ENCODE results near the gene DOHH.

DOHH gene

DNA sequence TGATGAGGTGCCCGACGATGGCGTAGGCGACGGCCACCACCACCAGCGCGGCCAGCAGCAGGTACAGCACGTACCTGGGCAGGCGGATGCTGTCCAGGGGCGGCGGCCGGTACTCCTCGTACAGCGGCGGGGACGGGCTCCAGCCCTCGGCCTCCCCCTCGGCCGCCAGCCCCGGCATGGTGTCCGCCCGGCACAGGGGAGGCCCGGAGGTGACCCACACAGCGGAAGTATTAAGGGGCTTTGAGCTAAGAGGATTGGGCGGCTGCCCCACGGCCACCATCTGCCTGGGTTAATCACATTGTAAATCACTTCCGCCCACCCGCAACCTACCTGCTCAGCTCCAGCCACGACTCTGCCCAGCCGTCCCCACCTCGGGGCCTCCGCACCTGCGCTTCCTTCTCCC, 17.2 kb downstream of the DOHH start, which contains the start of gene SMIM44:
Gene SMIM44, minus strand, starts transcription at position 216 of the 403 bp plus-strand sequence. Its CDS starts 38 bp downstream, at position 178.
- TF ChIP-seq ZBTB7A (IDR thresholded peaks at IDR 0.05; ENCODE audit: low read depth), result 0 out of 2 replicates have a peak, but pooled peaks have one; percentile 22
- TF ChIP-seq, protein P1, sequence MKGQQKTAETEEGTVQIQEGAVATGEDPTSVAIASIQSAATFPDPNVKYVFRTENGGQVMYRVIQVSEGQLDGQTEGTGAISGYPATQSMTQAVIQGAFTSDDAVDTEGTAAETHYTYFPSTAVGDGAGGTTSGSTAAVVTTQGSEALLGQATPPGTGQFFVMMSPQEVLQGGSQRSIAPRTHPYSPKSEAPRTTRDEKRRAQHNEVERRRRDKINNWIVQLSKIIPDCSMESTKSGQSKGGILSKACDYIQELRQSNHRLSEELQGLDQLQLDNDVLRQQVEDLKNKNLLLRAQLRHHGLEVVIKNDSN (IDR thresholded peaks at IDR 0.05), result no peak

DNA sequence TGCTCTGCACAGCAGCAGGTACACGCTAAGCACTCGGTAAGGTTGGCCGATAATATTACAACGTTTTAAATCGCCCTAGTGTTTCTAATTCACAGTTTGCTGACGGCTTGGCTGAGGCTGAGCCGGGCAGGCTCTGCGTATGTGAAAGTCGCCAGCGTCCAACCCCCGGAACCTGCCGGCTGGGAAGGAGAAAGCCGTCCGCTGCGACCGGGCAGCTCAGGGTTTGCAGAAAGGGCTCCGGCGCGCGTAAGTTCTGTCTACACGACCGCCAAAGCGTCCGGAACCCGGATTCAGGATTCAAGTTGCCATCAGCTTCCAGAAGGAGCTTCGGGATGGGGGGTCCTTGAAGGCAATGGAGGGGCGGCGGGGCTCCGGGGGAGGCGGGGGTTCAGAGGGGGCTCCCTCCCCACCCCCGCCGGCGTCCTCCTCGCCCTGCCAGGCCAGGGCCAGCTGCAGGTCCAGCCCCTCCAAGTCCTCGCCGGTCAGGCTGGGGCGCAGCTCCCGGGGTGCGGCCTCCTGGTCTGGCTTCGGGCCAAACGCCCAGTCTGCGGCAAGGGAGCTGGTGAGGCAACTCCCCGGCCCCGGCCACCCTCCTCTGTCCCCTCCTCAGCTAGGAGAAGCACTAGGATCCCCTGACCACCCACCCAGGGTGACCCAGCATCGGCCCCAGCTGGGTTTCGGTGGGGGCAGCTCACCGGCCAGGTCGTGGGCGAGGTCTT, 17.8 kb downstream of the DOHH start:
- no peak for TF ChIP-seq EP300 (IDR thresholded peaks at IDR 0.05; ENCODE audit: borderline replicate concordance)
- TF ChIP-seq NFIC (IDR thresholded peaks at IDR 0.05), result peak; percentile 70
- TF ChIP-seq ZBTB7A (IDR thresholded peaks at IDR 0.05; ENCODE audit: low read depth), result 0 out of 2 replicates have a peak, but pooled peaks have one; percentile 52
- no peak for TF ChIP-seq YY1 (IDR thresholded peaks at IDR 0.05; ENCODE audit: low read depth)
- TF ChIP-seq EGR1 (IDR thresholded peaks at IDR 0.05), result no peak
- no peak for TF ChIP-seq CREB1 (IDR thresholded peaks at IDR 0.05; ENCODE audit: low read depth)

DNA sequence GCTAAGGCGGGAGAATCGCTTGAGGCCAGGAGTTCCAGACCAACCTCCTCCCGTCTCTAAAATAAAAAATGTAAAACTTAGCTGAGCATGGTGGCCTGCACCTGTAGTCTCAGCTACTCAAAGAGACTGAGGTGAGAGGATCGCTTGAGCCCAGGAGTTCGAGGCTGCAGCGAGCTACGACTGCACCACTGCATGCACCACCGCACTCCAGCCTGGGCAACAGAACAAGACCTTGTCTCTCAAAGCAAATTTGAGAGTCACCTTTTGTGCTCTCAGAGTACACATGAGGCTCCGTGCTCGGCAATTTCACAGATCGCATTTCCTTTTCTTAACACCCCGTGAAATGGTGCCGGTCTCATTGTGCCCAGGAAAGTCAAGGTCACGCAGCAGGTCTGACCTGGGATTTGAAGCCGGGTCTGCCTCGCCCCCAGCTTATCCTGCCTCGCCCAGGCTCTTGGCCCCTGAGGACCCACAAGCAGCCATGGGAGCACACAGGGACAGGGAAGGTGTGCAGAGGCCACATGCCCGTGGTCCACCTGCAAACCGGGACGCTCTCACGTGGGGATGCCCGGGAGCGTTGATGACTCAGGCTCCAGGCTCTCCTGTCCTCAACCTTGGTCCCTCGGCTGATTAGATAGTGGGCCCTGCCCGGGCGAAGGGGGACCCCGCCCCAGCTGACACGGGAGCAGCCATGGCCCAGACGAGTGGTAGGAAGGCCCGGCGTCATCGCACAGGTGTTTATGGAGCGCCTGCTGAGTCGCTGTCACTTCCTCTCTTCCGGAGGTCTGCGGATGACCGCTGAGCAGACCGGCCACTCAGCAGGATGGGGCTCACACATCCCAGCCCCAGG, 19.0 kb downstream of the DOHH start:
- no peak for TF ChIP-seq ZBTB7A (IDR thresholded peaks at IDR 0.05; ENCODE audit: low read depth)
- no peak for TF ChIP-seq TCF12 (IDR thresholded peaks at IDR 0.05; ENCODE audit: low read depth)
- TF ChIP-seq FOXM1 (IDR thresholded peaks at IDR 0.05; ENCODE audit: borderline replicate concordance, low read depth), result no peak
- TF ChIP-seq EP300 (IDR thresholded peaks at IDR 0.05; ENCODE audit: borderline replicate concordance), result no peak
- no peak for TF ChIP-seq EGR1 (IDR thresholded peaks at IDR 0.05)
- no peak for TF ChIP-seq YY1 (IDR thresholded peaks at IDR 0.05; ENCODE audit: low read depth)
- no peak for TF ChIP-seq CEBPB (IDR thresholded peaks at IDR 0.05)
- no peak for TF ChIP-seq NFIC (IDR thresholded peaks at IDR 0.05)
- TF ChIP-seq, protein P2, sequence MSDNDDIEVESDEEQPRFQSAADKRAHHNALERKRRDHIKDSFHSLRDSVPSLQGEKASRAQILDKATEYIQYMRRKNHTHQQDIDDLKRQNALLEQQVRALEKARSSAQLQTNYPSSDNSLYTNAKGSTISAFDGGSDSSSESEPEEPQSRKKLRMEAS (IDR thresholded peaks at IDR 0.05), result no peak
- no peak for TF ChIP-seq TAF1 (IDR thresholded peaks at IDR 0.05; ENCODE audit: low read depth)
- TF ChIP-seq, protein P3, sequence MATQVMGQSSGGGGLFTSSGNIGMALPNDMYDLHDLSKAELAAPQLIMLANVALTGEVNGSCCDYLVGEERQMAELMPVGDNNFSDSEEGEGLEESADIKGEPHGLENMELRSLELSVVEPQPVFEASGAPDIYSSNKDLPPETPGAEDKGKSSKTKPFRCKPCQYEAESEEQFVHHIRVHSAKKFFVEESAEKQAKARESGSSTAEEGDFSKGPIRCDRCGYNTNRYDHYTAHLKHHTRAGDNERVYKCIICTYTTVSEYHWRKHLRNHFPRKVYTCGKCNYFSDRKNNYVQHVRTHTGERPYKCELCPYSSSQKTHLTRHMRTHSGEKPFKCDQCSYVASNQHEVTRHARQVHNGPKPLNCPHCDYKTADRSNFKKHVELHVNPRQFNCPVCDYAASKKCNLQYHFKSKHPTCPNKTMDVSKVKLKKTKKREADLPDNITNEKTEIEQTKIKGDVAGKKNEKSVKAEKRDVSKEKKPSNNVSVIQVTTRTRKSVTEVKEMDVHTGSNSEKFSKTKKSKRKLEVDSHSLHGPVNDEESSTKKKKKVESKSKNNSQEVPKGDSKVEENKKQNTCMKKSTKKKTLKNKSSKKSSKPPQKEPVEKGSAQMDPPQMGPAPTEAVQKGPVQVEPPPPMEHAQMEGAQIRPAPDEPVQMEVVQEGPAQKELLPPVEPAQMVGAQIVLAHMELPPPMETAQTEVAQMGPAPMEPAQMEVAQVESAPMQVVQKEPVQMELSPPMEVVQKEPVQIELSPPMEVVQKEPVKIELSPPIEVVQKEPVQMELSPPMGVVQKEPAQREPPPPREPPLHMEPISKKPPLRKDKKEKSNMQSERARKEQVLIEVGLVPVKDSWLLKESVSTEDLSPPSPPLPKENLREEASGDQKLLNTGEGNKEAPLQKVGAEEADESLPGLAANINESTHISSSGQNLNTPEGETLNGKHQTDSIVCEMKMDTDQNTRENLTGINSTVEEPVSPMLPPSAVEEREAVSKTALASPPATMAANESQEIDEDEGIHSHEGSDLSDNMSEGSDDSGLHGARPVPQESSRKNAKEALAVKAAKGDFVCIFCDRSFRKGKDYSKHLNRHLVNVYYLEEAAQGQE (IDR thresholded peaks at IDR 0.05; ENCODE audit: low read depth), result no peak
- TF ChIP-seq CREB1 (IDR thresholded peaks at IDR 0.05; ENCODE audit: low read depth), result no peak
- TF ChIP-seq TEAD4 (IDR thresholded peaks at IDR 0.05), result no peak
- TF ChIP-seq, protein P1 (IDR thresholded peaks at IDR 0.05), result no peak
- TF ChIP-seq RAD21 (IDR thresholded peaks at IDR 0.05; ENCODE audit: low read depth), result no peak

DNA sequence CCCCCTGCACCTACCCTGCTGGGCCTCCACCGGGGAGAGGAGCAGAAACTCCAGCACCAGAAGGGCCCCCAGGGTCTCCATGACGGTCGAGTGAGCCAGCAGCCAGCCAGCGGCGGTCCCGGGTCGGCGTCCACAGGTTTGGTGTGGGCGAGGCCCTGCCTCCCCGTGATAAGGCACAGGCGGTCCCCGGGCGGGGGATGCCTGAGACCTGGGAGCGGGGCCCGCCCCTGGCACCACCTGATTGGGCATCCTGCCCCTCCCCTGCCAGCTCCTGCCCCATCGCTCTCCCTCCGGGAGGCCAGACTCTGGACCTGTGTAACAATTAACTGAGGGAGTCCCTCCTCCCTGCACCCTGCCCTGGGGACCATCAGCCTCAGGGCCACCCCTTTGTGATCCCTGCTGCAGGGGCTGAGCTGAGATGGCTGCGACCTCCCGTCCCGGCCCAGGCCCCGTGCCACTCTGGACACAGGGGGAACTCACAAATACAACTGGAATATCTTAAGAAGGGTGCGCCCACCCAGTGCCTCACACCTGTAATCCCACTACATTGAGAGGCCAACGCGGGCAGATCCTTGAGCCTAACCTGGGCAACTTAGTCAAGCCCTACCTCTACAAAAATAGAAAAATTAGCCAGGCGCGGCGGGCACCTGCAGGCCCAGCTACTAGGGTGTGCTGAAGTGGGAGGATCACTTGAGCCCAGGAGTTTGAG, 19.9 kb downstream of the DOHH start, which contains the start of gene SMIM24:
Gene SMIM24, minus strand, starts transcription at position 143 of the 709 bp plus-strand sequence. Its CDS starts 62 bp downstream, at position 81.
- TF ChIP-seq, protein P3 (IDR thresholded peaks at IDR 0.05; ENCODE audit: low read depth), result no peak
- TF ChIP-seq, protein P1 (IDR thresholded peaks at IDR 0.05), result no peak
- TF ChIP-seq ZBTB7A (IDR thresholded peaks at IDR 0.05; ENCODE audit: low read depth) (no peak), FOXM1 (IDR thresholded peaks at IDR 0.05; ENCODE audit: borderline replicate concordance, low read depth) (no peak), TEAD4 (IDR thresholded peaks at IDR 0.05) (no peak), CEBPB (IDR thresholded peaks at IDR 0.05) (no peak), EP300 (IDR thresholded peaks at IDR 0.05; ENCODE audit: borderline replicate concordance) (no peak), RAD21 (IDR thresholded peaks at IDR 0.05; ENCODE audit: low read depth) (no peak), EGR1 (IDR thresholded peaks at IDR 0.05) (no peak), TCF12 (IDR thresholded peaks at IDR 0.05; ENCODE audit: low read depth) (no peak), YY1 (IDR thresholded peaks at IDR 0.05; ENCODE audit: low read depth) (no peak)
- TF ChIP-seq, protein P2 (IDR thresholded peaks at IDR 0.05), result no peak
